Smooth muscle cell (in vitro differentiated cells): Measurements from ENCODE around the gene HHAT. TPM values are rescaled to one million over a fixed set of nuclear protein-coding genes. Genes with fewer than 3 reads are reported as not detected.

Experiments used
- DNase-seq: peaks from one replicate; lab custom pipeline; 2025; ENCODE audit not compliant: unreplicated experiment; lab: John Stamatoyannopoulos, UW
- H2AFZ ChIP-seq: fragments of 200-600 bp; sonication (generic); 2 replicates; pipeline ENCODE4 v1.6.0; 2016; ENCODE audit warnings: antibody characterized with exemption, low read depth, mild to moderate bottlenecking
- H3F3A ChIP-seq: fragments of 200-600 bp; sonication (generic); 2 replicates; pipeline ENCODE4 v1.6.0; 2017; ENCODE audit warnings: antibody characterized with exemption, low read depth
- H3K27ac ChIP-seq: fragments of 200-600 bp; sonication (generic); 2 replicates; pipeline ENCODE4 v1.5.1; 2016; ENCODE audit warnings: low read depth, mild to moderate bottlenecking
- H3K27me3 ChIP-seq: fragments of 200-600 bp; sonication (generic); 2 replicates; pipeline ENCODE4 v1.6.1; 2016; ENCODE audit warnings: low read depth, mild to moderate bottlenecking
- H3K36me3 ChIP-seq: fragments of 200-600 bp; sonication (generic); 2 replicates; pipeline ENCODE4 v1.5.1; 2016; ENCODE audit warnings: low read depth
- H3K4me1 ChIP-seq: fragments of 200-600 bp; sonication (generic); 2 replicates; pipeline ENCODE4 v1.5.1; 2016; ENCODE audit warnings: low read depth
- H3K4me2 ChIP-seq: fragments of 200-600 bp; sonication (generic); 2 replicates; pipeline ENCODE4 v1.6.0; 2016; ENCODE audit warnings: mild to moderate bottlenecking
- H3K4me3 ChIP-seq: fragments of 200-600 bp; sonication (generic); 2 replicates; pipeline ENCODE4 v1.5.1; 2016; ENCODE audit warnings: mild to moderate bottlenecking
- H3K79me2 ChIP-seq: fragments of 200-600 bp; sonication (generic); 2 replicates; pipeline ENCODE4 v1.6.0; 2016; ENCODE audit warnings: low read depth, mild to moderate bottlenecking
- H3K9ac ChIP-seq: fragments of 200-600 bp; sonication (generic); 2 replicates; pipeline ENCODE4 v1.6.0; 2016; ENCODE audit warnings: low read depth
- H3K9me3 ChIP-seq: fragments of 200-600 bp; sonication (generic); replicated peaks from 2 replicates; pipeline ENCODE4 v1.5.1; 2016; ENCODE audit warnings: low read depth
- H4K20me1 ChIP-seq: fragments of 200-600 bp; sonication (generic); 2 replicates; pipeline ENCODE4 v1.6.0; 2016; ENCODE audit warnings: low read depth
- CTCF ChIP-seq: fragments of 200-600 bp; sonication (generic); IDR thresholded peaks from 2 replicates; pipeline ENCODE4 v1.5.1; 2017; ENCODE audit warnings: borderline replicate concordance, mild to moderate bottlenecking, antibody characterized with exemption; ENCODE audit not compliant: insufficient read depth, poor library complexity, severe bottlenecking
- WGBS: methylation state at CpG from one replicate; pipeline ENCODE4 v1.1.7; 2016; ENCODE audit warnings: low lambda C conversion rate; 5-methylcytosine and 5-hydroxymethylcytosine counted together
- polyA plus RNA-seq: library from polyadenylated mRNA; unstranded; fragments of >200 nt; fragmentation: Nextera tagmentation; extraction: Ambion mirVana; gene quantifications from 2 replicates; pipeline ENCODE4 v1.2.1, GENCODE V29; 2016
- total RNA-seq: library from RNA; depleted of rRNA; stranded (reverse); fragments of >200 nt; gene quantifications from 2 replicates; pipeline ENCODE4 v1.2.3, GENCODE V29; 2014

HHAT gene
- total and polyA plus RNA-seq, 2 experiments from 2014 or later: 4.6 to 9.8 TPM

DNA sequence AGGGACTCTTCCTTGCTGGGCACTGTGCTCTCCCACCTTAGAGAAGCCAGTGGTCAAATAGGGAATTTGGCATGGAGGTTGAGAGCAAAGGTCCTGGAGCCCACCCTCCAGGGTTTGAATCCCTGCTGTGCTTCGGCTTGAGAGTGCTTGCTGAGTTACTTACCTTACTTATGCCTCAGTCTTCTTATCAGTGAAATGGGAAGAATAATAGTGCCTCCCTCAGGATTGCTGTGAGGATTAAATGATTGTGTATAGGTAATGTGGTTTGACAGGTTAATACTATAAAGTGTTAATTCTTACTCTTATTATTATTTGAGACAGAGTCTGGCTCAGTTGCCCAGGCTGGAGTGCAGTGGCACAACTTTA is 79.2 kb downstream of the HHAT start:
- no peak overlapping the region for H3K4me3 ChIP-seq
- no peak overlapping the region for H3K9ac ChIP-seq
- no peaks in the 10 kb centered on the region for H3K79me2 ChIP-seq
- no peaks in the 10 kb centered on the region for H3K36me3 ChIP-seq
- no peaks in the 10 kb centered on the region for H3F3A ChIP-seq
- H3K27me3 ChIP-seq: no peaks in the 10 kb centered on the region
- no peaks in the 10 kb centered on the region for H3K9me3 ChIP-seq
- 100% methylated on average over 1 of the region's 1 CpG for WGBS
- no peak overlapping the region for H3K27ac ChIP-seq
- H2AFZ ChIP-seq: no peak overlapping the region
- no peak overlapping the region for H3K4me2 ChIP-seq
- no peak for DNase-seq
- peaks cover 8% of the 10 kb centered on the region for H3K4me1 ChIP-seq
- TF ChIP-seq CTCF: no peak
- H4K20me1 ChIP-seq: no peaks in the 10 kb centered on the region

DNA sequence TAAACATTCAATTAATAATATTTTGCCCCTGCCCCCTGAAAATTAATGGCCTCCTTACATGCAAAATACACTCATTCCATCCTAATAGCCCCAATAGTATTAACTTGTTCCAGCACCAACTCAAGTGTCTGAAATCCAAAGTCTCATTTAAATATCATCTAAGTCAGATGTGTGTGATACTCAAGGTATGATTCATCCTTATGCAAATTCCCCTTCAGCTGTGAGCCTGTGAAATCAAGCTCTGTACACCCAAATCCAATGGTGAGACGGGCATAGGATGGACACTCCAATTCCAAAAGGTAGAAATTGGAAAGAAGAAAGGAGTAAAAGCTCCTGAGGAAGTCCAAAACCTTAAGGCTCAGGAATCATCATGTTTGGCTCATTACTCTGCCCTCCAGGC is 83.5 kb downstream of the HHAT start:
- no peaks in the 10 kb centered on the region for H3K27me3 ChIP-seq
- no peak for TF ChIP-seq CTCF
- no peaks in the 10 kb centered on the region for H3K36me3 ChIP-seq
- H3K9ac ChIP-seq: no peak overlapping the region
- H3K9me3 ChIP-seq: no peaks in the 10 kb centered on the region
- H4K20me1 ChIP-seq: no peaks in the 10 kb centered on the region
- no peaks in the 10 kb centered on the region for H3F3A ChIP-seq
- no peak overlapping the region for H3K4me3 ChIP-seq
- no peaks in the 10 kb centered on the region for H3K4me1 ChIP-seq
- no peaks in the 10 kb centered on the region for H3K79me2 ChIP-seq
- no peak overlapping the region for H3K4me2 ChIP-seq
- 89% methylated on average over 1 of the region's 1 CpG for WGBS
- DNase-seq: no peak
- H2AFZ ChIP-seq: no peak overlapping the region
- no peak overlapping the region for H3K27ac ChIP-seq

GRCh38 chr1:210413951-210414350 is 85.2 kb downstream of the HHAT start:
- no peak overlapping the region for H3K4me2 ChIP-seq
- H3K9ac ChIP-seq: no peak overlapping the region
- no peaks in the 10 kb centered on the region for H3K36me3 ChIP-seq
- H2AFZ ChIP-seq: no peak overlapping the region
- WGBS: 61% methylated on average over 4 of the region's 4 CpGs
- H4K20me1 ChIP-seq: no peaks in the 10 kb centered on the region
- no peak for DNase-seq
- H3K27me3 ChIP-seq: no peaks in the 10 kb centered on the region
- TF ChIP-seq CTCF: no peak
- no peaks in the 10 kb centered on the region for H3K9me3 ChIP-seq
- no peaks in the 10 kb centered on the region for H3K79me2 ChIP-seq
- H3K4me1 ChIP-seq: no peaks in the 10 kb centered on the region
- H3K4me3 ChIP-seq: no peak overlapping the region
- no peaks in the 10 kb centered on the region for H3F3A ChIP-seq
- no peak overlapping the region for H3K27ac ChIP-seq

DNA sequence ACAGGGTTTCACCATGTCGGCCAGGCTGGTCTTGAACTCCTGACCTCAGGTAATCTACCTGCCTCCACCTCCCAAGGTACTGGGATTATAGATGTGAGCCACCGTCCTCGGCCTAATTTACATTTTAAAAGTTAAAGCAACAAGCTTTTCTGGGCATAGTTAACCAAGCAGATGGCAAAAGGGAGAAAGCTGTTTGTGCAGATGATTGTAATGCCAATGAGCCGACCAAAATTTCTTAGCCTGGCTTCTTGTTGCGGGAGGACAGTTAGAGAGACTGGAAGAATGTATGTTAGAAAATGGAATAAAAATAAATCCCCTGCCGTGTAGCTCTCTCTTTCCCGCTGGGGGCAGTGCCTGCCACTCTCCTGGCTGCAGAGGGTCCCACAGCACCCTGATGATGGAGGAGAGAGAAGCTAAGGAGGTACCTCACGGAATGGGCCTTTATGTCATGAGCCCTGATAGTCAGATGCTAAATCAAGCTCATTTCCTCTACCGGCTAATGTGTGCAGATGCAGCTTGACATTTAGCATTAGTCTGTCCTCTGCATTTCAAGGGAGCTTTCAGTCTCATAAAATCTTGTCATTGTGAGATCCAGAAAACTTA is 87.2 kb downstream of the HHAT start:
- Histone ChIP-seq H4K20me1 (no peaks in the 10 kb centered on the region), H3K4me2 (no peak overlapping the region), H3K36me3 (no peaks in the 10 kb centered on the region), H3F3A (no peaks in the 10 kb centered on the region), H3K4me3 (no peak overlapping the region), H3K27me3 (no peaks in the 10 kb centered on the region), H3K79me2 (no peaks in the 10 kb centered on the region), H3K4me1 (no peaks in the 10 kb centered on the region), H3K9ac (no peak overlapping the region), H2AFZ (no peak overlapping the region), H3K27ac (no peak overlapping the region), H3K9me3 (no peaks in the 10 kb centered on the region)
- 66% methylated on average over 9 of the region's 9 CpGs for WGBS
- DNase-seq: no peak
- TF ChIP-seq CTCF: no peak
